Stimulated activated naive CD8-positive, alpha-beta T cell treated with anti-CD3 and anti-CD28 coated beads, Interleukin-15, Interleukin-2, amounts not matched to agents 100 ng/mL and 50 ng/mL, for 24 hours (primary cell): ENCODE data around the gene TBATA.
"Not testable (repeated sequence)": the region's sequence is repeated elsewhere in the genome, so short reads cannot be mapped to it uniquely, and the experiment has no call there.

ENCODE experiments used
- H3K27ac Mint-ChIP-seq: one replicate; pipeline ENCODE4 v1.8.0; 2021; ENCODE audit warnings: mild to moderate bottlenecking, mixed read lengths
- H3K27me3 Mint-ChIP-seq: one replicate; pipeline ENCODE4 v1.8.0; 2021; ENCODE audit warnings: mixed read lengths
- H3K36me3 Mint-ChIP-seq: one replicate; pipeline ENCODE4 v1.8.0; 2021; ENCODE audit warnings: low read depth, mixed read lengths
- H3K4me1 Mint-ChIP-seq: one replicate; pipeline ENCODE4 v1.8.0; 2021; ENCODE audit warnings: low read depth, mixed read lengths
- H3K4me3 Mint-ChIP-seq: one replicate; pipeline ENCODE4 v1.8.0; 2021; ENCODE audit warnings: mild to moderate bottlenecking, mixed read lengths
- H3K9me3 Mint-ChIP-seq: one replicate; pipeline ENCODE4 v1.8.0; 2021; ENCODE audit warnings: mixed read lengths

TBATA gene

DNA sequence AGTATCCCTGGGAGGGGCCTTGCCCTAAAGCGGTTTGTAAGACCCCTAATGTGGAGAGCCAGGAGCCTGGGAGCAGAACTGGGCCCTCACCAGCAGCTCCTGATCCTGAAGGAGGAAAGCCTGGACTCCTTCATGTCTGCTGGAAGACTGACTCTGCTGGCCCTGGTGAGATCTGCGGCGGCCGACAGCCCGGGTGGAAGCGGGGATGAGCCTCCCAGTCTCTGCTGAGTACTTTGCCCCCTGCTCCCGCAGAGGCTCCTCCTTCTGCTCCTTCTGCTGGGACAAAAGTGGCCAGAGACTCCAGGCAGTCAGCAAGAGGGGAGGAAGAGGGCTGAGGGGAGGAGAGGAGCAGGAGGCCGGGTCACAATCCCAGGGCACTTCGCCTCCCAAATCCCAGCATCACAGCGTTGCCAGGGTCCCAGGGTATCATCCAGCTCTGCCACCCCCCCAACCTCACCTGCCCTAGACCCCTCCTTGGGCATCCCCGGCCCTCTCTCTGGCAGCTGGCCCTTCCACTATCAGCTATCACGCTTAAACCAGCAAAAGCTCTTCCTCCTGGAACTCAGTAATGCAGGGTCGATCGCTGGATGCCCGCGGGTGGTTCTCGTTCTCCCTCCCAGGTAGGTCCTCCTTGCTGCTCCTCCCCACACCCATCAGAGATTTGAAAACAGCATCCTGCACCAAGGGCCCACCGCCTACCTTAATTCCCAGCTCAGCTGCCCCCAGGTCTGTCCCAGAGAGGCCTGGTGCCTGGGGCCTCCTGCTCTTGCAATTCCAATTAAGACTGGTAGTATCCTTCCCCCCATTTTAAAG is 7.9 kb downstream of the TBATA start:
- no peaks in the 10 kb centered on the region for H3K36me3 Mint-ChIP-seq
- no peak overlapping the region for H3K27ac Mint-ChIP-seq
- no peaks in the 10 kb centered on the region for H3K27me3 Mint-ChIP-seq
- H3K4me1 Mint-ChIP-seq, result no peaks in the 10 kb centered on the region
- H3K9me3 Mint-ChIP-seq, result no peaks in the 10 kb centered on the region
- H3K4me3 Mint-ChIP-seq, result no peak overlapping the region

- H3K36me3 Mint-ChIP-seq, result no peaks in the 10 kb centered on the region
- H3K4me3 Mint-ChIP-seq, result no peak overlapping the region
- no peaks in the 10 kb centered on the region for H3K4me1 Mint-ChIP-seq
- no peak overlapping the region for H3K27ac Mint-ChIP-seq
- no peaks in the 10 kb centered on the region for H3K27me3 Mint-ChIP-seq
- no peaks in the 10 kb centered on the region for H3K9me3 Mint-ChIP-seq
Measured at GRCh38 chr10:70776455-70777005, 8.6 kb downstream of the TBATA start.

DNA sequence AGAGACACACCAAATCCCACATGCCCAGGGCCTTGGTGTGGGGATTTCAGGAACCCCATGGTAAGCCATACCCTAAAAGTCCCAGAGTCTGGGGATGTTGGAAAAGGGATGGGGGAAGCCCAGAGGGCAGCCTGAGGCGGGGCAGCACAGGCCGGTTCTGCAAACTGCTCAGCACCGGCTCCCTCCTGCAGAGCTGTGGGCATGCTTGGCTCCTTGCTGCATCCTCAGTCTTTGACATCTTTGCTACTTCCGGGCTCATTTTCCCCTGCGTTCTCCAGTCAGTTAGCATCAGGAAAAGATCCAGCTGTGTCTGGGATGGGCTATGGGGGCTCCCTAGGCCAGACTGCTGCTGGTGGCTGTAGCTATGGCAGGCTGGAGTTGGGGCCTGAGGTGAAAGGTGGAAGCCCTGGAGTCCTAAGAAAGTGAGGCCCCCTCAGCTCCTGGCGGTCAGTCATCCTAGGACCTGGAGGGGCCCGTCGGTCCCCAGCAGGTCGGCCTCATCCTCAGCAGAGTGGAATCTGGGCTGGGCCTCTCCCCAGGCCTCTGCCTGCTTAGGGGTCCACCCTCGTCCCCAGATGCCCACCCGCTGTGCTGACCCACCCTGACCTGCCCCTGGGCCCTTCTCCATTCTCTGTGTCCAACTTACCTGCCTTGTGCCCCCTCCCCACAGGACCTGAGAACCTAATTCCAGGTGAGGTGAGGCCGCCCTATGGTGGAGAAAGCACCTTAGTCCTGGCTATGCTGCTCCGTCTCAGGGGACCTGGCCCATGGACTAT is 9.3 kb downstream of the TBATA start:
- Mint-ChIP-seq H3K27ac (no peak overlapping the region), H3K27me3 (no peaks in the 10 kb centered on the region), H3K9me3 (no peaks in the 10 kb centered on the region), H3K4me3 (no peak overlapping the region), H3K4me1 (no peaks in the 10 kb centered on the region), H3K36me3 (no peaks in the 10 kb centered on the region)

DNA sequence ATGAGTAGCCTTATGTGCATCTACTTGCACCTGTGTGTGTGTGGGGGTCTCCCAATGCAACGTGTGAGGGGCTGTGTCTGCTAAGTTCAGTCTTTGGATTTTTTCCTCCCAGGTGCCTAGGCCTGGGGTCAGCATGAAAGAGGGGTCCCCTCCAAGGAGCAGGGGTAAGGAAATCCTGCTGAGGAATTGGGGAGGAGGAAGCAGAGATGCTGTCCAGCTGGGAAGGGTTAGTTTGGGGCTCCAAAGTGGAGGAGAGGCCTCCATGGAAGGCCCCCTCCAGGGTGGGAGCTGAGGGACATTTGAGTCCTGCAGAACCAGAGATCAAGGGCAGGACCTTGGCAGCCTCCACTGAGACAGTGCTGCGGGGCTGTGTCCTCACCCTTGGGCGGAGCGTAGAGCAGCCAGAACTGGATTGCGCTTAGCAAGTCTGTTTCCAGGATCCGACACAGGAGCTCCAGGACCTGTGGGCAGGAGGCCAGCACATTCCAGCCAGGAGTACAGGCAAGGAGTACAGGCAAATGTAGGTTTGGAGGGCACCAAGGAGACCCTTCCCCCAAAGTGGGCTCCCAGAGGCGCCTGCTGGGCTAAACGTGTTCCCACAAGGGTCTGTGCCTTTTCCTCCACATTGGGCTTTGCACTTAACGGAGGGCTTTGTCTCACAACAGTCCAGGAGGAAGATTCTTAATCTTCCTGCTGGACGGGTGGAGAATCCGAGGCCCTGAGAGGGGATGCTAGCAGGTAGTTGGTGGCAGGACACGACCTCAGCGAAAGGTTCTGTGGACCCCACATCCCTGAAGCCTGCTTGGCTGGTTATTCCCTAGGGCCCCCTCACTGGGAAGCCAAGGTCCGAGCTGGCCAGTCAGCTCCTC is 10.1 kb downstream of the TBATA start:
- no peaks in the 10 kb centered on the region for H3K27me3 Mint-ChIP-seq

GRCh38 chr10:70773965-70774809 is 11.0 kb downstream of the TBATA start:
- Mint-ChIP-seq H3K36me3 (no peaks in the 10 kb centered on the region), H3K27ac (no peak overlapping the region), H3K27me3 (no peaks in the 10 kb centered on the region), H3K9me3 (no peaks in the 10 kb centered on the region), H3K4me1 (no peaks in the 10 kb centered on the region), H3K4me3 (no peak overlapping the region)

More for the DNA sequence above, 10.1 kb downstream of the TBATA start:
- H3K4me3 Mint-ChIP-seq, result no peak overlapping the region
- H3K4me1 Mint-ChIP-seq, result no peaks in the 10 kb centered on the region
- no peak overlapping the region for H3K27ac Mint-ChIP-seq
- no peaks in the 10 kb centered on the region for H3K36me3 Mint-ChIP-seq
- no peaks in the 10 kb centered on the region for H3K9me3 Mint-ChIP-seq

DNA sequence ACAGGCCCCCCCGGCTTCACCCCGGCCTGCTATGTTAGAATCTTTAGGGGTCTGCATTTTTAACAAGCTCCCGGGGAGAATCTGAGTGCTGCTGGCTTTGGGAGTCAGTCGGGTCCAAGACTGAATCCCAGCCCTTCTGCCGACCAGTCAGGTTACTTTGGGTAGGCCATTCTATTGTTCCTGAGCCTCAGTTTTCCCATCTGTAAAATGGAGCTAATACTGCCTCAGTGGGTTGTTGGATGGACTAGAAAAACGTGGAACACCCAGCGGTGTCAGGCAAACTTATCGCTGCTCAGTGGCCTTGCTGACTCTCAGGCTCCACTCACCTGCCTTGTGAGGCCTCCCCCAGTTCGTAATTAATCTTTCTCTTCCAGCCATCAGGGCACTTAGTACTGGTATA is 11.7 kb downstream of the TBATA start:
- H3K36me3 Mint-ChIP-seq, result no peaks in the 10 kb centered on the region
- H3K27me3 Mint-ChIP-seq, result no peaks in the 10 kb centered on the region
- no peaks in the 10 kb centered on the region for H3K4me1 Mint-ChIP-seq
- no peaks in the 10 kb centered on the region for H3K9me3 Mint-ChIP-seq
- H3K4me3 Mint-ChIP-seq, result no peak overlapping the region
- no peak overlapping the region for H3K27ac Mint-ChIP-seq

DNA sequence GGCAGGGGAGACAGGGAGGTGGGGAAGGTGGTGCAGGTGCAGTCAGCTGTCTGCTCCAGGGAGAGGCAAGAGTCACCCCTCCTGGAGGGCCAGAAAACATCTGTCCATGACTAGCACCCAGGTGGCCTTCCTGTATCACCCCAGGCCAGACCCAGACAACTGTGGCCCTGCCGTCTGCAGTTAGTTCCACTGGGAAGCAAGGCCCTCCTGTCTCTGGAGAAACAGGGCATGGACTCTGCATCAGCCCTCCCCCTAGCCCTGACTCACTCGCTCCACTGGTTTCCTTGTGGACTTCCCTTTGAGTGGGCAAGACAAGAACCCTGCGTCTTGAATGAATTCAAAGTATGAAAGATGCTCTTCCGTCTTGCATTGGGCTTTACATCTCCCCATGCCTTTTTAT is 12.6 kb downstream of the TBATA start:
- H3K27me3 Mint-ChIP-seq, result no peaks in the 10 kb centered on the region
- H3K36me3 Mint-ChIP-seq, result no peaks in the 10 kb centered on the region
- no peaks in the 10 kb centered on the region for H3K4me1 Mint-ChIP-seq
- H3K4me3 Mint-ChIP-seq, result no peak overlapping the region
- no peak overlapping the region for H3K27ac Mint-ChIP-seq
- no peaks in the 10 kb centered on the region for H3K9me3 Mint-ChIP-seq

DNA sequence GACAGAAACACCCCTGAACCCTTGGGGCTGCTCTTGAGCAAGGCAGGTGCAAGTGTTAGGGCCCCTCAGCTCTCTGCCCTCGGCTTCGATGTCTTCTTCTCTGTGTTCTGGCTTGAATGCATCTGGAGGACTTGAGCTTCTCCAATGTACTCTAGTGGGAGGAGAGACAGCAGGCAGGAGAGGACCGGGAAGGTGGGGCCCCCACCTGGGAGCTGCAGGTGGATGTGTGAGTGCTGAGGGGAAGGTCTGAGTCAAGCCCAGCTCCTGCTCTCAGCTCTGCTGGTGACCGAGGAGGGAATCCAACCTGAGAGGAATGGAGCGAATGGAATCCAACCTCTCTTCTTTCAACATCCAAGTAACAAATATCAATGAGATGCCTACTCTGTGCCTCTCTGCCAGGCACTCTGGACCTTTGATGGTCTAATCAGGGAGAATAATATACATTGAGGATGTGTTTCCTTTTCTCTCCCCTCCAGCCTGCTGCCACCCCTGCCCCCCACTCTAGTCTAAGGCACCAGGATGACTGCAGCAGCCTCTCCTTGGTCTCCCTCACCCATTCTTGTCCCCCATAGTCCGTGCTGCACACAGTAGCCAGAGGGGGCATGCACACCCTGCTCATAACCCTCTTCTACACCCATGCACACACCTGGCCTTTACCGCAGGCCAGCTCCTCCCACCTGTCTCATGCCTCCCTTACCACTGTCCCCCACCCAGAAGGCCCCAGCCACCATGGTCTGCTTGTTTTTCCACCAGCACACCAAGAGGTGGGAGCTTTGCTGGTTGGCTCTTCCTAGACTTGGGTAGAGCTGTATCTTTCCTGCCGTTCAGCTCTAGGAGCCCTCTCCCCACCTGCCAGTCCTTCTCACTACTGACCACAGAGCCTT is 13.6 kb downstream of the TBATA start:
- Mint-ChIP-seq H3K27me3 (peaks cover 4% of the 10 kb centered on the region), H3K4me3 (no peak overlapping the region), H3K9me3 (peaks cover 4% of the 10 kb centered on the region), H3K4me1 (no peaks in the 10 kb centered on the region), H3K36me3 (no peaks in the 10 kb centered on the region), H3K27ac (no peak overlapping the region)

DNA sequence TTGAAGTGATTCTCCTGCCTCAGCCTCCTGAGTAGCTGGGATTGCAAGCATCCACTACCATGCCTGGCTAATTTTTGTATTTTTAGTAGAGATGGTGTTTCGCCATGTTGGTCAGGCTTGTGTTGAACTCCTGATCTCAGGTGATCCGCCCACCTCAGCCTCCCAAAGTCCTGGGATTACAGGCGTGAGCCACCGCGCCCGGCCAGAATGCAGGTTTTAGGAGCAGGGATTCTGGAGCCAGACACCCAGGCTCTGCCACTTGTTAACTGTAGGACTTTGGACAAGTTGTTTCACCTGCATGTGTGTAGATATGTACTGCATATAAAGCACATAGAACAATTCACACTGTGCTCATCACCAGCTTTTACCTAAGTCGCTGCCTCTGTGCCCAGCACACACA is 14.7 kb downstream of the TBATA start:
- H3K27ac Mint-ChIP-seq, H3K4me1 Mint-ChIP-seq, H3K36me3 Mint-ChIP-seq, H3K27me3 Mint-ChIP-seq, H3K4me3 Mint-ChIP-seq, H3K9me3 Mint-ChIP-seq: not testable (repeated sequence)

GRCh38 chr10:70770001-70770400 is 15.2 kb downstream of the TBATA start:
- no peaks in the 10 kb centered on the region for H3K4me1 Mint-ChIP-seq
- no peak overlapping the region for H3K27ac Mint-ChIP-seq
- H3K9me3 Mint-ChIP-seq, result peaks cover 4% of the 10 kb centered on the region
- H3K4me3 Mint-ChIP-seq, result no peak overlapping the region
- peaks cover 6% of the 10 kb centered on the region for H3K27me3 Mint-ChIP-seq
- no peaks in the 10 kb centered on the region for H3K36me3 Mint-ChIP-seq

- Mint-ChIP-seq H3K27me3 (peaks cover 6% of the 10 kb centered on the region), H3K9me3 (peaks cover 4% of the 10 kb centered on the region)
Measured at GRCh38 chr10:70769121-70769520, 16.1 kb downstream of the TBATA start.

GRCh38 chr10:70768026-70768685 is 17.0 kb downstream of the TBATA start:
- not testable (repeated sequence) for H3K27me3 Mint-ChIP-seq, H3K27ac Mint-ChIP-seq, H3K4me1 Mint-ChIP-seq, H3K4me3 Mint-ChIP-seq, H3K9me3 Mint-ChIP-seq, H3K36me3 Mint-ChIP-seq

More at GRCh38 chr10:70769121-70769520, 16.1 kb downstream of the TBATA start:
- no peak overlapping the region for H3K4me3 Mint-ChIP-seq
- no peaks in the 10 kb centered on the region for H3K36me3 Mint-ChIP-seq
- H3K4me1 Mint-ChIP-seq, result no peaks in the 10 kb centered on the region
- no peak overlapping the region for H3K27ac Mint-ChIP-seq
